Fibroblast of upper back skin (primary cell): ENCODE results near the gene METTL13.

Source experiments
- DNase-seq: peaks from one replicate; pipeline ENCODE4 v3.0.0-alpha.2; 2013

METTL13 gene, protein sequence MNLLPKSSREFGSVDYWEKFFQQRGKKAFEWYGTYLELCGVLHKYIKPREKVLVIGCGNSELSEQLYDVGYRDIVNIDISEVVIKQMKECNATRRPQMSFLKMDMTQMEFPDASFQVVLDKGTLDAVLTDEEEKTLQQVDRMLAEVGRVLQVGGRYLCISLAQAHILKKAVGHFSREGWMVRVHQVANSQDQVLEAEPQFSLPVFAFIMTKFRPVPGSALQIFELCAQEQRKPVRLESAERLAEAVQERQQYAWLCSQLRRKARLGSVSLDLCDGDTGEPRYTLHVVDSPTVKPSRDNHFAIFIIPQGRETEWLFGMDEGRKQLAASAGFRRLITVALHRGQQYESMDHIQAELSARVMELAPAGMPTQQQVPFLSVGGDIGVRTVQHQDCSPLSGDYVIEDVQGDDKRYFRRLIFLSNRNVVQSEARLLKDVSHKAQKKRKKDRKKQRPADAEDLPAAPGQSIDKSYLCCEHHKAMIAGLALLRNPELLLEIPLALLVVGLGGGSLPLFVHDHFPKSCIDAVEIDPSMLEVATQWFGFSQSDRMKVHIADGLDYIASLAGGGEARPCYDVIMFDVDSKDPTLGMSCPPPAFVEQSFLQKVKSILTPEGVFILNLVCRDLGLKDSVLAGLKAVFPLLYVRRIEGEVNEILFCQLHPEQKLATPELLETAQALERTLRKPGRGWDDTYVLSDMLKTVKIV

DNA sequence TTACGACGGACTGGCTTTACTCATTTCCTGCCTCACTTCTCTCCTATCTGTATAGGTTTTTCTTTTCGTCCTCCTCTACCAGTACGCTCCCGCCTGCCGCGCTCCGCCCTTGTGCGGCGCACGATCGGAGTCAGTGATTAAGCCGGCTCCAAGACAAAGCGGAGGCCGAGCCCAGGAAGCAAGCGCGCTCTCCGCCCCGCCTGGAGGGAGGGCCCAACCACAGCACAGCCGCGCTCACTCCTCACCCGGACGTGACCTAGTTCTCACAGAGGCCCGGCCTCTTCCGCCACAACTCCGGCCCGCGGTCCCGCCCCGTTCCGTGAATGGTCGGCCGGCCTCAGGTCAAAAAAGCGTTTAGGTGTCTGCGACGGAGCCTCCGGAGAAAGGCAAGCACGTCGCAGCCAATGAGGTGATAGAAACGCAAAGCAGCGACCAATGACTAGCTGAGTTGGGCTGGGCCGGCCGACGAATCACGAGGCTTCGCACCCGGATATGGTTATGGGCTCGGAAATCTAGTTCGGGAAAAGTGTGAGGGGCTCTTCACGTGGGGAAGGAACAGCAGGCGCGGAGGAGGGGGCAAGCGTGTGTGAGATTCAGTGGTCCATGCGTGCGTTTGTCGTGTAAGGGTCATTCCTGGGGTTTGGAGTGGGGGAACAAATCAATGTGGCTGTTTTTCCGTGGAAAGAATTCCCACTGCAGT lies at the start of gene METTL13:
Gene METTL13 (plus strand): TSS at position 485 of the 700 bp plus-strand sequence. CDS start 308 bp downstream, outside the sequence.
- peak; percentile 99 for DNase-seq

DNA sequence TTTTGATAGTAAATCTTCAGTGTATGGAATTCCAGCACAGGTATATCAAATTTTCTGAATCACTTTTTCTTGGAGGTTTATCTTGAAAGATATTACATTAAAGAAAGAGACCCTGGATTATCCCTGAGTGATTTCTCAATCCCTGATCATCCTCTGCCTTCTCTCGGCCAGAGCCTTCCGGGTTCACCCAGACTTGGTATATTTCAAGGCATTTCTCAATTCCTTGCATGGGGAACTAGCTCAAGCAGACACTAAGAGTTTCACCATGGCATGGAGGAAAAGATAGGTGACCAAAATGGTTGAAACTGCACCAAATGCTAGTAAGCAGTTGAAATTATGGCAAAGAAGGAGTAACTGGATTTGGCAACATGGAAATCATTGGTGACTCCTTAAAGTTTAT lies 45.3 kb upstream of the METTL13 start:
- no peak for DNase-seq

DNA sequence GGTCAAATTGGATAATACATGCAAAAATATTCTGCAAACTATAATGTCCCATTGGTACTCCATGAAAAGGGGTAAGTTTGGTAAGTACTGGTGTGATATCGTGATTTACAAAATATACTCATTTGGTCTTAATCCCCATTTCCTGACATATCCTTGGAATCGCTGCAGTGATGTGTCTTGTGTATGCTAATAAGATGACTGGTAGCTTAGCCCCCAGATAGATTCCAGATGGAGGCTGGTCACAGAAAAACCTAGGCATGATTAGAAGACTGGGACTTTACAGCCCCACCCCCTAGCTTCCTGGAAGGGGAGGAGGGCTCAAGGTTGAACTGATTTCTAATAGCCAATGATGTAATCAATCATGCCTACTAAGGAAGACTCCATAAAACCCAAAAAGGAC lies 42.5 kb upstream of the METTL13 start:
- peak; percentile 62 for DNase-seq

DNA sequence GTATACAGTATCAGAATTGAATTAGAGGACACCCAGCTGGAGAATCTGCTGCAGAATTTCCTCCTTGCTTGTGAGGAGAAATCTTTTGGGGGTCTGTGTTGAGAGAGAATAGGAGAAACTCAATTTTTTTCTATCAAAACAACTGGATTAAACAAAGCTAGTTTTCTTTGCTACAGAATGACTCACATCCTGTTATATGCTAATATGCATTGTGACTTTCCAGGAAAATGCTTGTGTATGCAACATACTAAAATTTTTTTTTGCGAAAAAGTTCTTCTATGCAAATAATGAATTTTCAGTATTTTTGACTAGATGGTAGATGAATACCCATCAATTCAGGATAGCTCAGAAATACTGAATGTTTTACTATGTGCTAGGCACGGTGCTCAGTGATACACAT lies 41.8 kb upstream of the METTL13 start:
- peak; percentile 11 for DNase-seq

DNA sequence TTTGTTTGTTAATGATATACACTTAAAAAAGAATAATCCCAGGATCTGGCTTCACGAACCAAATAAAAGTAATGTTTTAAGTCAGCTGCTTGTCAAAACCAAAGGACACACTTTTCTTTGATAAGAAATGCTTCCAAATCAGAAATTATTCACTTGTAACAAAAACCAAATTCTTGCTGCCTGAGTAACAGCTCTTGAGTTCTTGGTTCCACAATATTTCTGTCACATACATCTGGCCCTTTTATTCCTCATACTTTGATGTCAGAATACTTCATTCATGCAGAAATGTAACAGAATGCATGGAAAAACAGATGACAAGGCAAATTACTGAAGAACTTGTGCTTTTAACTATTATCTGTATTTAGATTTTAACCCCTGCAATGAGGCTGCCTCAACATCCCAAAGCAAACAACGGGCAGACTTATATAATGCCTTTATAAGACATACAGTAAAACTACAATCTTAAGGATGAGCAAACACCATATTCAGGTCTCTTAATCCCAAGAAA lies 41.0 kb upstream of the METTL13 start:
- peak; percentile 11 for DNase-seq

DNA sequence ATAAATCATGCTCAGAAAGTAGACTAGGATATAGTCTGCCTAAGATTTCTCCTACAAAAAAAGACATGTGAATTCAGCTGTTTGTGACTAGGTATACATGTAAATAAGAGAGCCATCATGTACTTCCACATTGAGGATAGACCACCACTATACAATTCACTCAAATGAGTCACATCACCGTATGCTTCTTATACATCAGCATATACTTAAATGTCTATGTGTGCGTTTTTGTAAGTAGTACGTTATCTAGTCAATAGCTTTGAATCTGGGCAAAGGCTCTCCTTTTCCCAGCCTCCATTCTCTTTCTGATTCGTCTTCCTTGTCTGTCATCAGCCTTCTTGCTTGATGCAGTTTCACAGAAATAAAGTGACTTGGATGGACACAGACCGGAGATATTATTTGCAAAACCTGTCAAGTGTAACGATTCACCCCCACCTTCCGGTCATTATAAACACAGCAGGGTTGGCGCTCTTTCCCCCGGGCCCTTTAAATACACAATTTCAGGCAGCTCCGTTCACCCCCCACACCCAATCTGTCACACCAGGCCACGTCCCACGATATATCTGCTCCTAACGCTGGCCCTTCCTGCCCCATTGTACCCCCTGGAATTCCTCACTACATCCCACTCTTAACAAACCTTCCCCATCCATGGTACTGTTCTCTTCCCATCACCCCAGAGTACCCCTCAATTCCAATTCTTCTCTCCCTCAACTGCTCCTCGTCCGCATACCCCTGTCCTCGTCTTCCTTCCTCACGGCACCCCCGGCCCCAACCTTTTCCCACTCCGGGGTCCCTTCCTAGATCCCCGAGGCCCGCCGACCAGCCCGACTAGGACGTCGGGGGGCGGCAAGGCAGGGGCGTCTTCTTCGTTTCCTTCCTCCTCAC lies 40.2 kb upstream of the METTL13 start:
- DNase-seq, result peak; percentile 14

DNA sequence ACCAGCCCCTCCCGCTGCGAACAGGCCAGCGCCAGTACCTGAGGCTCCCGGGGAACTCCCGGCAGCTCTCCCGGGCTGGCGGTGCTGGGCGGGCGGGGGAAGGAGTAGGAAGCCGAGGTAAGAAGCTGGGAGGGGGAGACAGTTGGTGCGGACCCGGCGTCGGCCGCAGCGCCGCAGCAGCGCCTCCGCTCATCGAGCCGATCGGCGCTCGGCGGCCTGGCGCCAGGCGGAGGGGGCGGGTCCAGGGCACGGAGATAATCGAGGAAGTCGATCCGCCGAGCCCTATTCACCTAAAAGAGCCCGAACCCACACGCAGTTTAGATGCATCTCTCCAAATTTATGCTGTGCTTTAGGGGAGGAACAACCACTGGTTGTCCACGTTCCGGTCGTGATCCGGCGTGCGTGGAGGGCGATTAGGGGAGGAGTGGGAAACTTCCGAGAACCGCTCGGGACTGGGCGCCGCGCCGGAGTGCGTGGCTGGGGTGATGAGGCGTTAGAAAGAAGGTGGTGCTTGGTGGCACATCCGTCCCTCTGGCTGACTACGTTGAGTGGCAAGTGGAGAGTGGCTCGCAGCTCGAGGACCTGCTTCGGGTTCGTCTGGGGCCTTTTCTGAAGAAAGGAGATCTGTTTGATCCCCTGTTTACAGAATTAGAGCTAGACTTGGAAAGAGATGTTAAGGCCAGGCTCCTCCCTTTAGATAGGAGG lies 39.4 kb upstream of the METTL13 start, which contains the start of gene VAMP4:
Gene VAMP4 (minus strand): TSS at position 194 of the 705 bp plus-strand sequence. CDS start 3,651 bp downstream, outside the sequence.
- peak; percentile 77 for DNase-seq

DNA sequence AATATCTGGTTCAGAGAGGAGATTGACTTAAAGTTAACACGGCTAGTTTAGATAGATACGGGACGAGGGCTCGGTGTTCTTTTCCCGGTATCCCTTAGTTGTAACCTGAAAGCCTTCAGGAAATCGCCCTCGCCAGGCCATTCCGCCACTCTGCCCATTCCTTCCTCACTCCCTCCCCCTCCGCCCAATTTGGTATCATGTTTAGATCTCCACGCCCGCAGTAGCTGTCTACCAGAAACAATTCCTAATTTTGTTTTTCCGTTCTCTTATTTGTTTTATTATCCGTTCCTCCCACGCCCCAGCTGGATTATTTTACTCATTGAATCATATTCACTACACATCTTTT lies 38.9 kb upstream of the METTL13 start:
- peak; percentile 32 for DNase-seq

DNA sequence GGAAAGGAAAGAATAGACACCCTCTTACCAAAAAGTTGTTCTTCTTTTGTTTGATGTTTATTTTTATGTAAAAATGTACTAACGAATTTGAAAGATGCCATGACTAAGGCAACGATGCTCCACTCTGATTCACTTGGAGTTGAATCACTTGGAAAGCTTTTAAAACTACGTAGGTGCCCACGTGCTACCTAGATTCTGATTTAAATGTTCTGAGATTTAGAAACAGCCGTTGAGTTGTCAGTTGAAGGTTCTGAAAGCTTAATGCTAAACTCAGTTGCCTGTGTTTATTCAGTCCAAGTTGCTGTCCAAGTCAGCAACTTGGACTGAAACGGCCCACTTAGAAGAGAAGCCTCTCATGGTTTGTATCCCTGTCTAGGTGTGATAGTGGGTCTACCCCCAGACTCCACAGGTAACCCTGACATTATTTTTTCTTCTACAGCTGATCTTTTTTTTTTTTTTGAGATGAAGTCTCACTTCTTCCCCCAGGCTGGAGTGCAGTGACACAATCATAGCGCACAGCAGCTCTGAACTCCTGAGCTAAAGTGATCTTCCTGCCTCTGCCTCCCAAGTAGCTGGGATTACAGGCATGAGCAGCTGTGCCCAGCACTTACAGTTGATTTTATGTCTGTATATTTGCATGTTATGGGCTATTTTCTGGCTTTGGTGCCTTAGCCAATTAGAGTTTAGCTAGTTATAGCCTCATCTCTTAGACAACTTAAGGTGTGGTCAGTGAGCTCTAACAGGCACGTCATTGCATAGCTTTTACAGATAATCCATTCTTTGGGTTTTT lies 38.2 kb upstream of the METTL13 start:
- DNase-seq, result peak; percentile 50

DNA sequence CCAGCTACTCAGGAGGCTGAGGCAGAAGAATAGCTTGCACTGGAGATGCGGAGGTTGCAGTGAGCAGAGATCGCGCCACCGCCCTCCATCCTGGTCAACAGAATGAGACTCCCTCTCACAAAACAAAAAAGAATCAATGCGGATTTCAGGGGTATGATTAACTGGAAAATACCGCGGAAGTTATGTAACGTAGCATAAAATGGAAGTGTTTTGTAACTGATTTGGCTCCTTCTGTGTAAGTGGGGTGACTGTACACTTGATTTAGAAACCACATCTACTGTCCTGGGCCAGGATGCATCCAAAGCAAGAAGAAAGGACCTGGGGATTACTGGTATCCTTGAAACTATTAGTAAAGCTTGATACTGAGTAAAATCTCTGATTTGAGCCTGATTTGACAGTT lies 36.5 kb upstream of the METTL13 start:
- DNase-seq, result no peak

DNA sequence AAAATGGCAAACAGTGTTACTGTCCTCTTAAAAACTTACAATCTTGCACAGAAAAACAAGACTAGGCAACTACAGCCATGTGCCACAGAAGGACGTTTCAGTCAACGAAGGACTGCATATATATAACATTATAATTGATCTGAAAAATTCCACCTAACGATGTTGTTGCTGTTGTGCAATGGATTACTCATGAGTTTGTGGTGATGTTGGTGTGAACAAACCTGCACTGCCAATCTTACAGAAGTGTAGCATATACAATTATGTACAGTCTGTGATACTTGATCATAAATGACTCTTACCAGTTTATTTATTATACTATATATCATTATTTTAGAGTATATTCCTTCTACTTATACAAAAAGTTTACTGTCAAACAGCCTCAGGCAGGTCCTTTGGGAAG lies 32.8 kb upstream of the METTL13 start:
- DNase-seq, result no peak

DNA sequence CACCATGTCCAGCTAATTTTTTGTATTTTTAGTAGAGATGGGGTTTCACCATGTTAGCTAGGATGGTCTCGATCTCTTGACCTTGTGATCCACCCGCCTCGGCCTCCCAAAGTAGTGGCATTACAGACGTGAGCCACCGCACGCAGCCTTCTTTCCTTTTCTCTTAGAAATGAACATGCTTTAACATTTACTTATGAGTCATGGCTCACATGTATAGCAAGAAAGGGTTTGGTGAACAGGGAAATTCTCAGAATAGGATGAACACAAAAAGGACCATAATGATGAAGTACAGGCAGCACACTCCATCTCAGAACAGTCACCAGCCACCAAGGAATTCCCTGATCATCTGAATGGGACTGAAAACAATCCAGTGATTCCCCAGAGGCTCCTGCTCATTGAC lies 30.2 kb upstream of the METTL13 start:
- DNase-seq, result no peak

DNA sequence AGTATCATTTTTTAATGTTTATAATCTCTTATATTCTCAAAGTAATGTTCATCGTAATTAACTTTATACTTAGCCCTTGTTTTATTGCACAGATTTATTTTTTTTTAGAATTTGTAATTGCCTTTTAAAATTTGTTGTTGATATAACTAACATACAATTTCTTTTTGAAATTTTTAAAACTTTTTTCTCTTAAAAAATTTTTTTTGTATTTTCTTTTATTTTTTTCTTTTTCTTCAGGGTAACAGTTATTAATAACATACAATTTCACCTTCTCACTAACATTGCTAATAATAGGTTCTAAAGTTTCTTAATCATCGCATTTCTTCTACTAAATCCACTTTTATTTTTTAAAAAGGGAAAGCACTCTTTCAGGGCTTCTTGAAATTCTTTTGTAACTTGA lies 28.3 kb upstream of the METTL13 start:
- no peak for DNase-seq

DNA sequence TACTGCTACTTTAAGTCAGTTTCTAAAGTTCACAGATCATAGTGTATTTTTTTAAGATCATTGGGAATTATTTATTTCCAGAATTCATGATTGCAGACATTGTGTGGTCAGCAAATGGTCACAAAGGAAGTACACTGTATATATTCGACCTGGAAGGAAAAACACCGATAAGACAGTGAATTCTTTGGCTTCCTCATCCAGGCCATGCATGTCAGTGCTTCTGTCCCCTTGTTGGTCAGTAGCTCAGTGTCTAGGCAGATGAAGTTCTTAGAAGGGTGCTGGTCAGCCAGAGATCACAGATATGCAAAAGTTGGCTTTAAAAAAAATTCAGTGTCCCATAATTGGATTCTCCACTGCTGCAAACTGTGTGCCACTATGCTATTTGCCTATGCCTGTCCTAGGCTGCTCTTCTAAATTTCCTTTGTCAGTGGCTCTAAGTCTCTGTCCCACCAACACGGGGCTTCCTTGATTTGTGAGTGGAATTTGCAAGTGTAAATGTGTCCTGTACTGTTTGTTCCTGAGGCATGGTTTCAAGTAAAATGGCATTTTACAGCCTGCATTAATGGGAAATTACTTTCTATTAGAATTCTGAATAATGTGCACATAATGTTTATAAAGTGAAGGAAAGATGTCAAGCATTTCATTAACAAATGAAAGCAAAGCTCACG lies 27.6 kb upstream of the METTL13 start:
- no peak for DNase-seq

DNA sequence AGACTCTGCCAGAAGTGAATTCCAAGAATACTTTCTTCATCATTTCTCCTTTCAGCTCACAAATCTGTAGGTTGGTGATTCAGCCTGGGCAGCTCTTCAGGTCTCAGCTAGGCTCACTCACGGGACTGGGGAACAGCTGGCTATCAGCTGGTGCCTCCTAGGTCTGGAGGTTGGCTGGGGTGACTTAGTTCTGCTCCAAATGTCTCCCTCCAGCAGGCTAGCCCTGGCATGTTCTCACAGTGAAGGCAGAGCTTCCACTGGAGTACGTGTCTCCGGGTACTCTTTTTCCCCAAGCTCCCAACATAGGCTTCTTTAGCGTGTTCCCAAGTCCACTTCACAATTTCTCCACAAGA lies 27.1 kb upstream of the METTL13 start:
- DNase-seq, result peak; percentile 76

DNA sequence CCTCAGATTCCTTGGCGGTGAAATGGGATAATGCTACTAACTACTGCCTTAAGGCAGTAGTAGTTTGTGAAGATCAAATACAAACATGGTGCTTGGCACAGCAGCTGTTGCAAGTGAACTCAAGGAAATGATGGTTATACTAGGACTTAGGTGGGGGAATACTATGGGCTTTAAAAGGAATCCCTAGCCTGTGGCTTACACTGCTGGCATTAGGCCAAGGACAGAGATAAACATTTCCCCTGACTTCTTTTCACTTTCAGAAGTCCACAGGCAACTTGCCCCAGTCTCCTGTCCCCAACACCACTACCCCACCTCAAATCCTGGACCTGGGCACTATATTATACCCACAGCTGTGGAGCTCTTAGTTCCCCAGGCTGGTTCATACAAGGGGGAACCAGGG lies 26.5 kb upstream of the METTL13 start:
- peak; percentile 9 for DNase-seq

DNA sequence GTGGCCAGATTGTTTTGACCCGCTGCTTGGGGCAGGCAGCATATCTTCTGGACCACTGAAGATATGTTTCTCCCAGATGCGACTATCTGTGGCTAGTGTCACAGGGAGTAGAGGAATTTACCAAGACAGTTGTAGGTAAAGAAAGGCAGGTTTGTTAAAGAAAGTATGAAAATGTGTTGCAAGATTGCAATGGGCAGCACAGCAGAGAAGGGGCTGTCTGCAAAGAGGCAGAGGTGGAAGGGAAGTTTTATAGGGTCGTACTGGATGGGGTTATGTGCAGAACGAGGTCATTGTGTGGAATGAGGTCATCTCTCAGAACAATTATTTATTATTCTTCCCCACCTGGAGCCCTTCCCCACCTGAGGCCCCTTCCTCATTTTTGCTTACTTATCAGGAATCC lies 24.6 kb upstream of the METTL13 start:
- DNase-seq, result no peak

DNA sequence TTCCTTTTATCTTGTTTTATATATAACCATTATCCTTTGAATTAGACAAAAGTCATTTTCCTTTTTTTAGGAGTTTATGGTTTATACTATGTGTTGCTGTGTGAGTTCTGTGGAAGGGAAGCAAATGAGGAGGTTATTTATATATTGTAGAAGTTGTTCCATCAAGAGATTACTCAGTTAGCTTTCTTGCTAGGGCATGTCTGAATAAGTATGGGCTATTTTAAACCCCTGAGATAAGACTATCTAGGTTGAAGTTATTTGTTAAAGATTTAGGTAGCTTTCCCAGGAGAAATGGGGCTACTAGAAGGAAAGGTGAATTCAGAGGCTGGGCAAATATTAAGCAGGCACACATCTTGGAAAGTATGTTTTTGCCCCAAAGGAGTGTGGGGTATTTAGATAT lies 23.4 kb upstream of the METTL13 start:
- DNase-seq, result no peak

DNA sequence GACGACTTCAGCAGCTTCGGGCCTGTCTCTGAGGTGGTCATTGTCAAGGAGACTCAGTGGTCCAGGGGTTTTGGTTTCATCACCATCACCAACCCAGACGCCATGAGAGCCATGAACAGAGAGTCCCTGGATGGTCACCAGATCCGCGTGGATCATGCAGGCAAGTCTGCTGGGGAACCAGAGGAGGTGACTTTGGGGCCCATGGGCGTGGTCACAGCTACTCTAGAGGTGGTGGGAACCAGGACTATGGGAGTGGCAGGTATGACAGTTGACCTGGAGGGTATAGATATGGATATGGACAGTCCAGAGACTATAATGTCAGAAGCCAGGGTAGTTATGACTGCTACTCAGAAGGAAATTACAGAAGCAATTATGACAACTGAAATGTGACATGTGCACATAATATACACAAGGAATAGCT lies 19.3 kb upstream of the METTL13 start:
- no peak for DNase-seq

DNA sequence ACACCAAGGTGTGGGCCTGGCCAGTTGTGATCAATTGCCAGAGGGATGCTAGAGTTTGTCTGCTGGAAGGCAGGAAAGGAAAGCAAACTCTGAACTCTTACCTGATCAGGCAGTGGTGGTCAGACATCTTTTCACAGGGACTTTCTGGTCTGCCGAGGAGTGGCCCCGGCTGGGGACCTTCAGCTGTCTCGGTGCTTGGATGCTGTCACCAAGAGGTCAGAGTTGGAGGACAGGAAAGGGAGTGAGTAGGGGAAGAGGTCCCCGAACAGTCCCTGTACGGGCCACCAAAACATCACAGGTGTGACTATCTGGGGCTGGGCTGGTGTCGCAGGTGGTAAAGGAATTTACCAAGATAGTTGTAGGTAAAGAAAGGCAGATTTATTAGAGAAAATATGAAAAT lies 17.7 kb upstream of the METTL13 start:
- no peak for DNase-seq
